Kidney epithelial cell (primary cell): ENCODE data around the gene SLC7A6OS. TPM values are rescaled to one million over a fixed set of nuclear protein-coding genes. Genes with fewer than 3 reads are reported as not detected.
"Not testable (repeated sequence)": the region's sequence is repeated elsewhere in the genome, so short reads cannot be mapped to it uniquely, and the experiment has no call there.

Experiments
- DNase-seq: peaks from one replicate; pipeline ENCODE4 v3.0.0-alpha.2; 2010; ENCODE audit warnings: low read depth
- H3K27me3 ChIP-seq: 2 replicates; pipeline ENCODE4 v1.6.0; 2011; ENCODE audit warnings: low read length; ENCODE audit not compliant: control insufficient read depth, insufficient read depth
- H3K36me3 ChIP-seq: 2 replicates; pipeline ENCODE4 v1.5.1; 2011; ENCODE audit warnings: low read length; ENCODE audit not compliant: control insufficient read depth, insufficient read depth
- H3K4me3 ChIP-seq: 2 replicates; pipeline ENCODE4 v1.5.1; 2011; ENCODE audit warnings: low read depth, mild to moderate bottlenecking, control low read depth, low read length
- total RNA-seq: library from RNA; depleted of rRNA; stranded (reverse); fragments of >200 nt; gene quantifications from 2 replicates; pipeline ENCODE4 v1.2.3, GENCODE V29; 2015
- TF ChIP-seq, protein P1 (sequence below): IDR thresholded peaks from 2 replicates; pipeline ENCODE4 v1.5.1; 2011; ENCODE audit warnings: mild to moderate bottlenecking, moderate library complexity, low read length, control low read depth, inconsistent platforms; ENCODE audit not compliant: insufficient read depth, poor library complexity, severe bottlenecking

Gene SLC7A6OS
- total RNA-seq, 1 donor from 2014 or later = 10.4 TPM

DNA sequence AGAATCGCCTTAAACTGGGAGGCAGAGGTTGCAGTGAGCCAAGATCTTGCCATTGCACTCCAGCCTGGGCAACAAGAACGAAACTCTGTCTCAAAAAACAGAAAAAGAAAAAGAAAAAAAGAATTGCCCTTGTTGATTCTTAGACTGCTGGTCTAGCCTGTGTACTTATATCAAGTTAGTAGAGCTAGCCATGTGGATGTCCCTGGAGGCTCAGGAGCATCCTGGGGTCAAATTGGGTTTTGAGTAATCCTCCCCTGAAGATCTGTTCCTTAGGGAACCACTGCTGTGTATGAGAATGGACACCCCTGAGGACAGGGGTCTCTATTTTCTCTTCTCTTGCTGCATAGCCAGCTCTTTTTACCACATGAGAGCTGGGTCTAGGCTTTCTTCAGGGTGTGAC is 21.5 kb downstream of the SLC7A6OS start:
- Histone ChIP-seq H3K36me3 (no peaks in the 10 kb centered on the region), H3K27me3 (no peaks in the 10 kb centered on the region), H3K4me3 (no peak overlapping the region)
- TF ChIP-seq, protein P1, sequence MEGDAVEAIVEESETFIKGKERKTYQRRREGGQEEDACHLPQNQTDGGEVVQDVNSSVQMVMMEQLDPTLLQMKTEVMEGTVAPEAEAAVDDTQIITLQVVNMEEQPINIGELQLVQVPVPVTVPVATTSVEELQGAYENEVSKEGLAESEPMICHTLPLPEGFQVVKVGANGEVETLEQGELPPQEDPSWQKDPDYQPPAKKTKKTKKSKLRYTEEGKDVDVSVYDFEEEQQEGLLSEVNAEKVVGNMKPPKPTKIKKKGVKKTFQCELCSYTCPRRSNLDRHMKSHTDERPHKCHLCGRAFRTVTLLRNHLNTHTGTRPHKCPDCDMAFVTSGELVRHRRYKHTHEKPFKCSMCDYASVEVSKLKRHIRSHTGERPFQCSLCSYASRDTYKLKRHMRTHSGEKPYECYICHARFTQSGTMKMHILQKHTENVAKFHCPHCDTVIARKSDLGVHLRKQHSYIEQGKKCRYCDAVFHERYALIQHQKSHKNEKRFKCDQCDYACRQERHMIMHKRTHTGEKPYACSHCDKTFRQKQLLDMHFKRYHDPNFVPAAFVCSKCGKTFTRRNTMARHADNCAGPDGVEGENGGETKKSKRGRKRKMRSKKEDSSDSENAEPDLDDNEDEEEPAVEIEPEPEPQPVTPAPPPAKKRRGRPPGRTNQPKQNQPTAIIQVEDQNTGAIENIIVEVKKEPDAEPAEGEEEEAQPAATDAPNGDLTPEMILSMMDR = no peak
- DNase-seq = no peak

DNA sequence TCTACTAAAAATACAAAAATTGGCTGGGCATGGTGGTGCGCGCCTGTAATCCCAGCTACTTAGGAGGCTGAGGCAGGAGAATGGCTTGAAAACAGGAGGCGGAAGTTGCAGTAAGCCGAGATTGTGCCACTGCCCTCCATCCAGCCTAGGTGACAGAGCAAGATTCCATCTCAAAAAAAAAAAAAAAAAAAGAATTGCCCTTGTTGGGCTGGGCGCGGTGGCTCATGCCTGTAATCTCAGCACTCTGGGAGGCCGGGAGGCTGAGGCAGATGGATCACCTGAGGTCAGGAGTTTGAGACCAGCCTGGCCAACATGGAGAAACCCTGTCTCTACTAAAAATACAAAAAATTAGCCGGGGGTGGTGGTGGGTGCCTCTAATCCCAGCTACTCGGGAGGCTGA is 21.9 kb downstream of the SLC7A6OS start:
- not testable (repeated sequence) for H3K27me3 ChIP-seq, H3K4me3 ChIP-seq, H3K36me3 ChIP-seq, DNase-seq

DNA sequence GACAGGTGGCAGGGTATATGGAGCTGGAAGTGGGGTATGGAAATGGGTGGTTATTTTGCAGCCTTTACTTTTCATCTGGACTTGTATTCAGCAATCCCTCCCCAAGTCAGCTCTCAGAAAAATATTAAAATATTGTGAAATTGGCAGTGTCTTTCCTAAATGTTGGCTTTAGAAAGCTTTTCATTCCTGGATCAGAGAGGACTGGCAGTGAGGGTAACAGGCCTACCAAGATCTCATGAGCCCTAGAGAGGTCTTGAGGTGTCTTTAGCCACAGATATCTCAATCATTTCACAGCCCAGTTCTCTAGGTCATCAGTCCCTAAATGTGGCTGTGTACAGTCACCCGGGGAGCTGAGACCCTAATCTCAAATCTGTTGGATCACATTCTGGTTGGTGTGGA is 22.5 kb downstream of the SLC7A6OS start:
- TF ChIP-seq, protein P1 = no peak
- no peak overlapping the region for H3K4me3 ChIP-seq
- H3K36me3 ChIP-seq = no peaks in the 10 kb centered on the region
- no peak for DNase-seq
- no peaks in the 10 kb centered on the region for H3K27me3 ChIP-seq

DNA sequence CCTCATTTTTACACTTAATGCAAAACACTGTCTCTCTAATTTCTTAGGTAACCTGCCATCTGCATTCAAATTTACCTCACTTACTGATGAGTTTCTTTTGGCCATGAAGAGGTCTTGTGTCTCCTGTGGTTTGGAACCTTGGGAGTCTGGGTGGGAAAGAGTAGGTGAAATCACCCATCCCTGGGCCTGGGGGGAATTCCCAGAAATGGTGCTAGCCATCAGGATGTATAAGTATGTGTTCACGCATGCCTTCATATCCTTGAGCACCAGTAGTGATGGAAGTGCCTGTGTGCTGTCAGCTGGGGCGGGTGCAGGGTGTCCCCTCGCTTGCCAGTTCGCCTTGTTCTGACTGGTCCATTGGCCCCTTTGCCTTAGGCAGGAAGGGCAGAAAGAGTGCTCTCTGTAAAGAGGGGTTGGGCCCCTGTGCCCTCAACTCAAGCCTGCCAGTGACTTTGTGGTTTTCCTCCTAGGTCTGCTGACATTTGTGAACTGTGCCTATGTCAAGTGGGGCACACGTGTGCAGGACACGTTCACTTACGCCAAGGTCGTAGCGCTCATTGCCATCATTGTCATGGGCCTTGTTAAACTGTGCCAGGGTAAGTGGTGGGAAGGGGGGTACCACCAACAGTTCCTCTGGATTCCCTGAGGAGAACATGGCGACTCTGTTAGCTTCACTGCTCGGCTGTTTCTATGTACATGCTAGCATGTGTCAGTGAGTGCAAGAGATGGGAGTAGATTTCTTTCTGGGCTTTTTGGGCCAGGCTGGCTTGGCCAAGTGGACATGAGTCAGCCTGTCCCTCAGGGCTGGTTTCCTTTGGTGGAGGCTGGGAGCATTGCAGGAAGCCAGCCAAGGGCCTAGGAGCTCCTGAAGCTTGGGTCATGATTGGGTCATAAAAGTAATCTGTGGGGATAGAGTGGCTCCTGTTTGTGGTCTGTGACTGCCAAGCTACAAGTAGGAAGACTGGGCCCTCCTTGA is 23.2 kb downstream of the SLC7A6OS start:
- H3K36me3 ChIP-seq = no peaks in the 10 kb centered on the region
- no peak for DNase-seq

DNA sequence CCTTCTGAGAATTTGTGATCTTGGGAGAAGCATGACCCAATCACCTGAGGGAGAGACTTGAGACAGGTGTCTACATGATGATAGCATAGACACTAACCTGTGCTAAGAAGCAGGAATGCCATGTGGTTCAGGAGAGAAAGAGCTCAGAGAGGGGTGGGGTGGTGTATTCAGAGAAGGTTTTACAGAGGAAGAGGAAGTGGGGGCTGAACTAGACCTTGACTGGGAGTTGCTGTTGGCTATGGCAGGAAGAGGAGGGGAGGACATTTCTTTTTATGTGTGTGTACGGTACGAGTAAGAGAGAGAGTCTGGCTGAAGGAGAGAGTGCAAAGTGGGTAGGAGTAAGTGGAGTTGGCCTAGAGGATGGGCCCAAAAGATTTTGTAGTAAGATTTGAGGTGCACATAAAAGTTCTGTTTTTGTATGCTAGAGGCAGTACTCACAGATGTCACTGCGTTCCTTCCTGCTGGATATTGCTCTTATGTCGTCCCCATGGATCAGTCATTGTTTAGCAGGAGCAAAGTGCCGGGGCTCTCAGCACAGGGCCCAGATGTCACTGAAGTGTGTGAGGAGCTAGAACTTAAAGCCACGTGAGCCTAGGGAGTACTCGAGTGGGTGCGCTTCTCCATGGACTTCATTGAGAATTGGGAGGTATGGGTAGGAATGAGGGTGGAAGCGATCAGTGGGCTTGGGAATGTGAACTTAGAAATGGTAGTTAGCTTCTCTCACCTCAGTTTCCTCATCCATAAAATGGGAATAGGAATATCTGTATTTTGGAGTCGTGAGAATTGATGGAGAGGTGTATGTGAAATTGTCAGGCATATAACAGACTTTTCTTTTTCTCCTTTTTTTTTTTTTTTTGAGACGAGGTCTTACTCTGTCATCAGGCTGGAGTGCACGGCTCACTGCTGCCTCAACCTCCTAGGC is 24.3 kb downstream of the SLC7A6OS start:
- Histone ChIP-seq H3K4me3 (no peak overlapping the region), H3K36me3 (no peaks in the 10 kb centered on the region), H3K27me3 (no peaks in the 10 kb centered on the region)
- DNase-seq = no peak
- TF ChIP-seq, protein P1 = no peak

More for the DNA sequence above, 23.2 kb downstream of the SLC7A6OS start:
- Histone ChIP-seq H3K4me3 (no peak overlapping the region), H3K27me3 (no peaks in the 10 kb centered on the region)
- TF ChIP-seq, protein P1 = no peak

DNA sequence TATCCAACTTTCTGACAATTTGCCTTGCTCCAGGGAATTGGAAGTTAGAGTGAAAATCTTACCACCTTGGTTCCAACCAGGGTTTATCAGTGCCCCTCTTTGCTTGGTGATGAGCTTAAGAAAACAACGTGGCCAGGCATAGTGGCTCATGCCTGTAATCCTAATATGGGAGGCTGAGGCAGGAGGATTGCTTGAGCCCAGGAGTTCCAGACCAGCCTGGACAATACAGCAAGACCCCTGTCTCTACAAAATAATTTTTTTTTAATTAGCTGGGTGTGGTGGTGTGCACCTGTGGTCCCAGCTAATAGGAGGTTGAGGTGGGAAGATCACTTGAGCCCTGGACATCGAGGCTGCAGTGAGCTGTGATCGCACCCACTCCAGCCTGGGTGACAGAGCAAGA is 25.1 kb downstream of the SLC7A6OS start:
- H3K36me3 ChIP-seq = no peaks in the 10 kb centered on the region
- no peaks in the 10 kb centered on the region for H3K27me3 ChIP-seq
- no peak for DNase-seq

More for the DNA sequence above, 25.1 kb downstream of the SLC7A6OS start:
- TF ChIP-seq, protein P1 = no peak
- H3K4me3 ChIP-seq = no peak overlapping the region
